IPS-18a (cell line): Measurements from ENCODE around the gene KIAA0825.

Source experiments
- H3K27ac ChIP-seq: one replicate; pipeline ENCODE4 v1.5.1; 2013; ENCODE audit warnings: low read length
- H3K27me3 ChIP-seq: one replicate; pipeline ENCODE4 v1.6.1; 2013; ENCODE audit warnings: mild to moderate bottlenecking, low read length; ENCODE audit not compliant: control insufficient read depth, insufficient read depth
- H3K36me3 ChIP-seq: one replicate; pipeline ENCODE4 v1.6.1; 2013; ENCODE audit warnings: low read depth, low read length; ENCODE audit not compliant: control insufficient read depth
- H3K4me1 ChIP-seq: one replicate; pipeline ENCODE4 v1.6.1; 2013; ENCODE audit warnings: low read depth, low read length; ENCODE audit not compliant: control insufficient read depth
- H3K4me3 ChIP-seq: one replicate; pipeline ENCODE4 v1.5.1; 2013; ENCODE audit warnings: low read length
- H3K9ac ChIP-seq: one replicate; pipeline ENCODE4 v1.6.1; 2013; ENCODE audit warnings: mild to moderate bottlenecking, low read length, moderate library complexity
- H3K9me3 ChIP-seq: one replicate; pipeline ENCODE4 v1.6.1; 2013; ENCODE audit warnings: low read depth, low read length; ENCODE audit not compliant: control insufficient read depth

Gene KIAA0825

DNA sequence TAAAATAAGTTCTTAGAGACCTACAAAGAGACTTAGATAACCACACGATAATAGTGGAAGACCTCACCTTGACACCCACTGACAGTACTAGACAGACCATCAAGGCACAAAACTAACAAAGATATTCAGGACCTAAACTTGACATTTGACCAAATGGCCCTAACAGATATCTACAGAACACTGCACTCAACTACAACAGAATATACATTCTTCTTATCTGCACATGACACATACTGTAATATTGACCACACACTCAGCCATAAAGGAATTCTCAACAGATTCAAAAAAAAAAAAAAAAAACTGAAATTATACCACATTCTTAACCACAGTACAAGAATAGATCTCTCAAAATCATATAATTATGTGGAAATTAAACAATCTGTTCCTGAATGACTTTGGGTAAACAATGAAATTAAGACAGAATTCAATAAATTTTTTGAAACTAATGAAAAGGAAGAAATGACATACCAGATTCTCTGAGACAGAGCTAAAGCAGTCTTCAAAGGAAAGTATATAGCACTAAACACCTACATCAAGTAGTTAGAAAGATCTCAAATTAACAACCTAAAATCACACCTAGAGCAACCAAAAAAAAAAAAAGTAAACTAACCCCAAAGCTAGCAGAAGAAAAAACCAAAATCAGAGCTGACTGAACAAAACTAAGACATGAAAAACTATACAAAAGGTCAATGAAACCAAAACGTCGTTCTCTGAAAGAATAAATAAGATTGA, 514.7 kb downstream of the KIAA0825 start:
- H3K9ac ChIP-seq, result no peak overlapping the region
- no peaks in the 10 kb centered on the region for H3K27me3 ChIP-seq
- H3K36me3 ChIP-seq, result no peaks in the 10 kb centered on the region
- H3K4me1 ChIP-seq, result no peaks in the 10 kb centered on the region
- H3K9me3 ChIP-seq, result no peaks in the 10 kb centered on the region
- no peak overlapping the region for H3K4me3 ChIP-seq
- H3K27ac ChIP-seq, result no peak overlapping the region
